ENCODE measurements around the gene ADAMTS17. TPM values are rescaled to one million over a fixed set of nuclear protein-coding genes. Genes with fewer than 3 reads are reported as not detected.

ADAMTS17 gene
- total RNA-seq, 1 donor from 2014 or later = 0.99 TPM

- Histone ChIP-seq H3K36me3 (peaks cover 4% of the 10 kb centered on the region), H3K27me3 (ENCODE audit: low read depth) (no peaks in the 10 kb centered on the region), H3K4me1 (no peaks in the 10 kb centered on the region), H3K27ac (replicated peaks) (no peak overlapping the region), H3K4me3 (no peak overlapping the region), H3K9me3 (replicated peaks) (peaks cover 39% of the 10 kb centered on the region)
- DNase-seq = no peak
- intact Hi-C loops (cut with micrococcal nuclease) = no loop called here
- TF ChIP-seq CTCF (IDR thresholded peaks at IDR 0.05; ENCODE audit: borderline replicate concordance) = no peak
Observed at GRCh38 chr15:100298257-100298656, 43.5 kb downstream of the ADAMTS17 start.

GRCh38 chr15:100297812-100298211, 44.0 kb downstream of the ADAMTS17 start:
- Histone ChIP-seq H3K27ac (replicated peaks) (no peak overlapping the region), H3K36me3 (peaks cover 4% of the 10 kb centered on the region), H3K27me3 (ENCODE audit: low read depth) (no peaks in the 10 kb centered on the region), H3K9me3 (replicated peaks) (peaks cover 39% of the 10 kb centered on the region), H3K4me3 (no peak overlapping the region), H3K4me1 (no peaks in the 10 kb centered on the region)
- TF ChIP-seq CTCF (IDR thresholded peaks at IDR 0.05; ENCODE audit: borderline replicate concordance) = no peak
- intact Hi-C loops (cut with micrococcal nuclease) = no loop called here
- no peak for DNase-seq

GRCh38 chr15:100295939-100296565, 45.7 kb downstream of the ADAMTS17 start:
- no peak for DNase-seq
- TF ChIP-seq CTCF (IDR thresholded peaks at IDR 0.05; ENCODE audit: borderline replicate concordance) = no peak
- no peak overlapping the region for H3K4me3 ChIP-seq
- intact Hi-C loops (cut with micrococcal nuclease) = no loop called here
- H3K27ac ChIP-seq (replicated peaks) = no peak overlapping the region
- no peaks in the 10 kb centered on the region for H3K27me3 ChIP-seq (ENCODE audit: low read depth)
- peaks cover 4% of the 10 kb centered on the region for H3K36me3 ChIP-seq
- peaks cover 35% of the 10 kb centered on the region for H3K9me3 ChIP-seq (replicated peaks)
- H3K4me1 ChIP-seq = no peaks in the 10 kb centered on the region

- Histone ChIP-seq H3K4me1 (no peaks in the 10 kb centered on the region), H3K4me3 (no peak overlapping the region), H3K9me3 (replicated peaks) (peaks cover 15% of the 10 kb centered on the region), H3K27me3 (ENCODE audit: low read depth) (no peaks in the 10 kb centered on the region), H3K36me3 (no peaks in the 10 kb centered on the region), H3K27ac (replicated peaks) (no peak overlapping the region)
- intact Hi-C loops (cut with micrococcal nuclease) = no loop called here
- no peak for TF ChIP-seq CTCF (IDR thresholded peaks at IDR 0.05; ENCODE audit: borderline replicate concordance)
- no peak for DNase-seq
Observed at GRCh38 chr15:100292010-100292409, 49.8 kb downstream of the ADAMTS17 start.

- Histone ChIP-seq H3K27me3 (ENCODE audit: low read depth) (no peaks in the 10 kb centered on the region), H3K4me3 (no peak overlapping the region), H3K27ac (replicated peaks) (no peak overlapping the region), H3K9me3 (replicated peaks) (peaks cover 14% of the 10 kb centered on the region), H3K4me1 (no peaks in the 10 kb centered on the region), H3K36me3 (no peaks in the 10 kb centered on the region)
- no peak for TF ChIP-seq CTCF (IDR thresholded peaks at IDR 0.05; ENCODE audit: borderline replicate concordance)
- intact Hi-C loops (cut with micrococcal nuclease) = no loop called here
- DNase-seq = no peak
Observed at GRCh38 chr15:100291106-100291505, 50.7 kb downstream of the ADAMTS17 start.
